Renal pelvis (tissue), 4 donors: Measurements from ENCODE around the gene PAX6. TPM values are rescaled to one million over a fixed set of nuclear protein-coding genes. Genes with fewer than 3 reads are reported as not detected.
"Not testable (repeated sequence)": the region's sequence is repeated elsewhere in the genome, so short reads cannot be mapped to it uniquely, and the experiment has no call there.

Experiments
- DNase-seq: peaks from one replicate; pipeline ENCODE4 v3.0.0-alpha.2; 2013
- polyA plus RNA-seq, 3 donors: library from polyadenylated mRNA; unstranded; fragments of 120-200 nt; gene quantifications; one replicate each; pipeline ENCODE4 v1.2.1, GENCODE V29; 2013; ENCODE audit not compliant: insufficient read length in 3 of 3

The PAX6 gene
- polyA plus RNA-seq, 3 donors: 0.04 to 0.27 (median 0.08) TPM

DNA sequence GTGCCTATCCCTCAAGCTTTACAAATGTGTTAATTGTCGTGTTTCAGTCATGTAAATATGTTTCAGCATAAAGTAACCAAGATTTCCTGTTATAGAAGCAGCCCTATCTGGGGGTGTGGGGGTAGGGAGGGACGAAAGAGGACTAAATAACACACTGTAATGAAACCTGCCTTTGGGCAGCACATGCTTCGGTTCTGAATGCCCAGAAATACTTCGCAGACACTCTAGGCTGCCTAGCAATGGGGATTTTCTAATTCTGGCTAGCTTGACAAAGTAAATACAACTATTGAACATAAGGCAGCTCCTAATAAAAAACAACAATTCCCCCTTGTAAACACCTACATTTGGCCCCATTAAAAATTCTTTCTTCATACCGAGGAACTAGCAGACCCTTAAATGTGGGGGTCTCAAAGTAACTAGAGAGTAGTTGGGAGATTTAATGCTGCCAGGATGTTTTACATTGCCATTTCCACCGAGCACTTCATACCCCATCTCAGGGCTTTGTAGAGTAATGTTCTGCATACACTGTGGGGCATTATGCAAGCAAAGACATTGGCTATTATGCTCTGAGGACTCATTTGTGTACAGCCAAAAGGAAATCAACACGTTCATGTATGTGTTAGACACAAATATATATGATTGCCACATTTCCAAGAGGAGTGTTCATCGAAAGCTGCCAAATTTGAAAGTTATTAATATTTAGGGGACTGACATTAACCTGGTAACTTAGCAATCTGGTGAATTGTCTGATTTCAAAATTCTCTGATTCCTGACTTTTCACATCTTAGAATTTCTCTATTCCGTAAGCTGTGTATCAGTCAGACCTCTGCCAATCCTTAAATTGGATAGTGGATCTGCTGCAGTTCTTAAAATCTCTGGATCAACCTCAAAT, 42.1 kb downstream of the PAX6 start:
- DNase-seq: no peak

DNA sequence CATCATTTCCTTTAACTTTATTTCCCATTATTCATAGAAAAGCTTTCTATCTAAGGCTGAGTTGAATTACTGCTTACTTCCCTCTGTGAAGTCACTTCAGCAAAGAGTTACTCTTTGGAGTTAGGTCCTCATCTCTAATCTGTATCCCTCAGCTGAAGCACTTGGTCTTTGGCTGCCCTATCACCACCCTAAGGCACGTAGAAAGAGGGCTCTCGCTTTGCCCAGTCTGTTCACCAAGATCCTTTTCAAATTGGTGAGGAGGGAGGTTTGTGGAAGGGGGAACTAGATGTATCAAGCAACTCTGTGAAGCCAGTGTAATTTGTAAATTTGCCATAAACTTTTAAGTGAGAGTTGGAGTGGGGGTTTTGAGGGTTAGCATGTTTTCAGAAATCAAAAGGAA, 43.4 kb downstream of the PAX6 start:
- DNase-seq: no peak

DNA sequence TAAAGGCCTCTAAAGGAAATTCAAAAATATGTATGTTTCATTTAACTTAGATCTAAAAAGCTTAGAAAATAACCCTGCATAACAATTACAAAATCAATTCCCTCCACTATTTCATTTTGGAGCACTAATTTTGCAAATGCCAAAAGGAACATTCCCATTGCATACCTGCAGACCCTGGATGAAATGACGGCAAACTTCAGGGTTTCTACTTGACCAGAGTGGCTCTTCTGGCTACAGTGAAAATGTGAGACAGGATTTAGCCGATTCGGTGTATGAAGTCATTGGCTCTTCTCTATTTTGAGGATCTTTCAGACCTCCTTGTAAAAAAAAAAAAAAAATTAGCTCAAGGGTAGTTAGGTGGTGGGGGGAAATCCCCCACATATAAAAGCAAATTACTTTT, 44.1 kb downstream of the PAX6 start:
- no peak for DNase-seq

DNA sequence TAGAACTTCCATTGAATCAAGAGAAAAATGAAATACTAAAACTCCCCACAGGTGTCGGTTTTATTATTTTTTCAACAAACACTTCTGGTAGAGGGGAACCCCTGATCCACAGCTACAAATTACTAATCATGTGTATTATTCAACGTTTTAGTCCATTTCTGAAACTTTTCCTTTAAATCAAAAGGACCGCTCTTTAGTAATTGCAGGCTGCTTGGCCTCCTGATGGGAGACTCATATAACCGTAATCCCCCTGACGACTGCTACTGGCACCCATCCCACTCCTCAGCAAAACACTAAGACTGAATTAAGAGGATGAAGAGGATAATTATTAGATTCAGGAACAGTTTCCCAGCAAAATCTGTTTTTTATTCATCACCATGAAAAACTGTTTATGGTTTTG, 46.4 kb downstream of the PAX6 start:
- DNase-seq: no peak

DNA sequence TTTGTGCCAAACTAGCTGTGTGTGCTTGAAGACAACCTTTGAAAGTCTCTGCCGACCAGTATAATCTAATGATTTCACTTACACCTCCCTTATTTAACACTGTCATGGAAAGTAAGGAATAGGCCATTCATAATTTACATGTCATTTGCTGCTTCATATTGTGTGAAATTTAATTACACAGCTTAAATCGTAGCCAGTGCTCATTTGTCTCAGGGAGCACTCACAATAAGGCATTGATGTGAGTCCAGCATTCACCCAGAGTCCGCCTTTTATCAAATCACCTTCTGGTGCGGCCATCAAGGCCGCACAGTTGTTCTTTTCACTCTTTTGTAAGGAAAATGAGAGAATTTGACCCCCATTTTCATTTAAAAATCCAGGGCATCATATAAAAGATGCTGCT, 46.9 kb downstream of the PAX6 start:
- no peak for DNase-seq

DNA sequence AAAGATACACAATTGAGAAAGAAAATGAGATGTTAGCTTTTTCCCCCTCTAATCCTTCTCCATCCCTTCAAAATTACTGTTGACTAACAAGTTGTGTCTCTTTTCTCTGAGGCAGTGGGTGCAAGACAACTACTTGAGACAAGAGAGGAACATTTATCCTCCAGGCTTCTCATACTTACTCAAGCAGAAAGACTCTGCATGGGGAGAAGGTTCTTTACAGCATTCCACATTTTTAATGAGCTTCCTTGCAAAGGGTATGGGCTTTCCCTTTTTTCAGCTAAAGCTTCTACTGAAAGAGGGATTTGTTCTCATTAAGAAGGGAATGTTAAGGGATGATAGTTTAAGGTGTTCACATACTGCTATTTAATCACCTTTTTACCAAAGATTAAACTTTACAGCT, 47.8 kb downstream of the PAX6 start:
- no peak for DNase-seq

DNA sequence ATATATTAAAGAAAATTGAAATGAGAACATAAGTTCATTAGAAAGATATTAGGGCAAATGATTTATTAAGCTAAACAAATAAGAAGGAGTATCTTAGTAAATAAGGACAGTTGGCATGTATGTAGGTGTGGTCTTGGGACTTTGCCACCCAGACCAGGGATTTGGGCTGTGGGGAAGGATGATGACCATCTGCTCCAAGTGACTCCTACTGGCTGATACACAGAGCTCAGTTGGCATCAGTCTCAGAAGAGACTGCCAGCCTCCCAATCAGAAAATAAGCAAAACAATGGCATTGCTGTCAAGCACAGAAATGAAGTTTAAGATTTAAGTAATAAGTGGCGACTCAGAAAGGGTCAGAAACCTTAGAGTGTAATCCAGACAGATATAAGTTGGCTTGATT, 49.5 kb downstream of the PAX6 start:
- no peak for DNase-seq

DNA sequence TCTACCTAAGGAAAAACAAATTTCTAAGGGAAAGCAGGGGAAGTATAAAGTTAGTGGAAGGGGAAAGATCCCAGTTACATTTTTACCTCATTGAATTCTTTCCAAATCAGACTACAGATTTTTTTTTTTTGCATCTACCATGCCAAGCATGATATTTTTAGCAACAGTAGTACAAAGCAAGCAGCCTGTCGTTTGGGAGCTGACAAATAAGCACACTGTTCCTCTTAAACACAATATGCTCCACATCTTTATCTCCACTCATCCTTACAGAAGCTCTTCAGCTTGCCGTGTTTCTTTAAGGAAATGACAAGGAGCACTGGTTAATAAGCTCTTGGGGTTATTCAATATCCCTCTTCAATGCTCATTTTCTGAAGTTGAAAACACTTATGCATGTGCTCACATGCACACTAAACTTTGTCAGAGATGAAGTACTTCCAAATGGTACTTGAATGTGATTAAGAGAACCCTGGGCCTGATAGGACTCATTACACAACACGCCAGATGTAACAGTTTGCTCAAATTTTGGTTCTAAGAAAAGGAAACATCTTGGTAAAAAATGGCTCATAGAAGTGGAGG, 53.8 kb downstream of the PAX6 start:
- DNase-seq: no peak

DNA sequence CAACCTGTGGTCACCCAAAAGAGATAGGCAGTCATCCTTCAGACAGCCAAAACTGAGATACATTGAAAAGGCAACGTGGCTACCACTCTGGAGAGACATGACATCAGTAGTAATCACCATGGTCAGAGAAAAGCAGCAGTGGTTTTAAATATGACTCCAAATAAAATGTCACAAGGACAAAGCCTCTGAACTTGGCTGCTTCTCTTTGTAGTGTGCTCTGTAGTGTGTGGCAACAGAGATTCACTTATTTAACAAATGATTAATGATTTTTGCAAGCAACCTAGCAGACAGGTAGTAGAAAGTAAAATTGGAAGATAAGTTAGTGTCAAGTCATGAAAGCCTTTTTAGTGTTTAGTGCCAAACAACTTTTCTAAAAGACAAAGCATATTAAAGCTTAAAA, 63.5 kb downstream of the PAX6 start:
- DNase-seq: no peak

DNA sequence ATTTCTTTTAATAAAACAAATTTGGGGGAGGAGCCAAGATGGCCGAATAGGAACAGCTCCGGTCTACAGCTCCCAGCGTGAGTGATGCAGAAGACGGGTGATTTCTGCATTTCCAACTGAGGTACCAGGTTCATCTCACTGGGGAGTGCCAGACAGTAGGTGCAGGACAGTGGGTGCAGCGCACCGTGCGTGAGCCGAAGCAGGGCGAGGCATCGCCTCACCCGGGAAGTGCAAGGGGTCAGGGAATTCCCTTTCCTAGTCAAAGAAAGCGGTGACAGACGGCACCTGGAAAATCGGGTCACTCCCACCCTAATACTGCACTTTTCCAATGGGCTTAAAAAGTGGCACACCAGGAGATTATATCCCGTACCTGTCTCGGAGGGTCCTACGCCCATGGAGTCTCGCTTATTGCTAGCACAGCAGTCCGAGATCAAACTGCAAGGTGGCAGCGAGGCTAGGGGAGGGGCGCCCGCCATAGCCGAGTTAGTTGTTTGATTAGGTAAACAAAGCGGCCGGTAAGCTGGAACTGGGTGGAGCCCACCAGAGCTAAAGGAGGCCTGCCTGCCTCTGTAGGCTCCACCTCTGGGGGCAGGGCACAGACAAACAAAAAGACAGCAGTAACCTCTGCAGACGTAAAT, 70.3 kb downstream of the PAX6 start:
- not testable (repeated sequence) for DNase-seq

DNA sequence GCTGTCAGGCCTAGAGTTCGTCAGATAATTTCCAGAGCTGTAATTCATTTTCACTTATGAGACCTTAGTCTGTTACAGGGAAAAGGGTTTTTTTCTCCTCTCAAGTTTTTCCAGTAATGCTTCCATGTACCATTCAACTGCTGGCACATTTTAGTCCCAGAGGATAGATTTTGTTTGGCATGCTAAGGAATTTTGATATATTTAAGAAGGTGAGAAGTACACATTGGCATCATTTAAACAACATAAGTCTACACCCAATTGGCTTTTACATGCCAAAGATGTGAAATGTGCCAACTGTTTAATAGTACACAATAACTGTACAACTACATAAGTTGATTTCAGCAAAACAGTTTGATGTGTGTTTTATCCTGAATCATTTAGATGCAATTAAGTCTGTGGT, 71.0 kb downstream of the PAX6 start:
- no peak for DNase-seq
